HepG2 (cell line): Measurements from ENCODE around the gene TFF1. TPM values are rescaled to one million over a fixed set of nuclear protein-coding genes. Genes with fewer than 3 reads are reported as not detected.

Source experiments
- ATAC-seq: fragments of 200-7000 bp; cut with Tn5 transposase; 3 replicates; pipeline ENCODE4 v1.9.1; 2020; ENCODE audit warnings: mild to moderate bottlenecking, moderate library complexity
- BruUV-seq: library from RNA; stranded (reverse); fragments of 400-500 nt; replicated peaks from 2 replicates; lab custom pipeline; 2021; lab: Mats Ljungman, UMichigan
- CTCF ChIA-PET: fragments of 300-600 bp; formaldehyde crosslinking; extraction: SDS; loops from one replicate; lab custom pipeline; 2021; ENCODE audit warnings: low total read pairs, inconsistent platforms, low intra/inter-chr PET ratio; lab: Yijun Ruan, JAX
- POLR2A ChIA-PET: fragments of 350-600 bp; sonication (Branson Sonifier 250); formaldehyde crosslinking; loops from one replicate; lab custom pipeline; 2020; ENCODE audit warnings: antibody characterized with exemption, inconsistent platforms; lab: Yijun Ruan, JAX
- DNase-seq: peaks from one replicate; pipeline ENCODE4 v3.0.0-alpha.2; 2015; ENCODE audit warnings: low spot score
- FAIRE-seq: peaks from 3 replicates; lab custom pipeline; 2011; peaks lifted over from hg19 to GRCh38; lab: Jason Lieb, UNC
- H2AFZ ChIP-seq: one replicate; pipeline ENCODE4 v1.6.1; 2011; ENCODE audit warnings: low read length, inconsistent platforms
- H3K27ac ChIP-seq: fragments of 300-600 bp; 3 replicates; pipeline ENCODE4 v1.8.0; 2011; ENCODE audit warnings: mixed run types, mild to moderate bottlenecking, mixed read lengths, low read length, inconsistent platforms; ENCODE audit not compliant: insufficient read depth; ENCODE audit errors: extremely low read length
- H3K27me3 ChIP-seq, 2 experiments: fragments of 200-600 bp in 1 of 2; 2 replicates in 1 of 2; 3 replicates in 1 of 2; pipeline versions ENCODE4 v1.6.0 to v1.8.0; 2011; ENCODE audit warnings: low read length in 2 of 2, mild to moderate bottlenecking in 2 of 2, moderate library complexity in 2 of 2, inconsistent platforms in 1 of 2; ENCODE audit not compliant: insufficient read depth in 2 of 2, control insufficient read depth in 1 of 2
- H3K36me3 ChIP-seq, 2 experiments: fragments of 200-600 bp in 1 of 2; replicated peaks in 1 of 2; 2 replicates in 1 of 2; 3 replicates in 1 of 2; pipeline versions ENCODE4 v1.5.1 to v1.8.0; 2011; ENCODE audit warnings: low read length in 2 of 2, inconsistent platforms in 1 of 2; ENCODE audit not compliant: insufficient read depth in 2 of 2, control insufficient read depth in 1 of 2
- H3K4me1 ChIP-seq: 2 replicates; pipeline ENCODE4 v1.5.1; 2012; ENCODE audit warnings: low read length, inconsistent platforms; ENCODE audit not compliant: insufficient read depth
- H3K4me2 ChIP-seq: 2 replicates; pipeline ENCODE4 v1.6.0; 2011; ENCODE audit warnings: low read depth, low read length, inconsistent platforms
- H3K4me3 ChIP-seq, 3 experiments: fragments of 200-600 bp in 1 of 3; sonication (generic), shearing (Covaris generic) in 1 of 3; replicated peaks in 1 of 3; 2 replicates each; pipeline ENCODE4 v1.5.1; 2011 to 2016; ENCODE audit warnings: low read length in 3 of 3, inconsistent platforms in 2 of 3, low read depth in 2 of 3, mild to moderate bottlenecking in 2 of 3, control low read depth in 1 of 3, mixed read lengths in 1 of 3; ENCODE audit not compliant: insufficient read depth in 1 of 3
- H3K79me2 ChIP-seq: one replicate; pipeline ENCODE4 v1.6.1; 2011; ENCODE audit warnings: low read length, inconsistent platforms; ENCODE audit not compliant: insufficient read depth
- H3K9ac ChIP-seq: 2 replicates; pipeline ENCODE4 v1.6.0; 2011; ENCODE audit warnings: mild to moderate bottlenecking, low read depth, low read length, inconsistent platforms; ENCODE audit not compliant: insufficient read depth
- H3K9me3 ChIP-seq: 2 replicates; pipeline ENCODE4 v1.5.1; 2012; ENCODE audit warnings: mild to moderate bottlenecking, low read length
- H4K20me1 ChIP-seq: 2 replicates; pipeline ENCODE4 v1.6.0; 2011; ENCODE audit warnings: inconsistent platforms, mild to moderate bottlenecking, low read length, moderate library complexity; ENCODE audit not compliant: insufficient read depth
- CHD2 ChIP-seq: IDR thresholded peaks from 2 replicates; pipeline ENCODE4 v1.6.1; 2011; ENCODE audit warnings: low read depth, low read length, improper control_type of control experiment
- IRF2 ChIP-seq: IDR thresholded peaks from 2 replicates; pipeline ENCODE4 v1.6.1; 2018; ENCODE audit warnings: missing genetic modification reagents, missing compliant biosample characterization
- KLF9 ChIP-seq: IDR thresholded peaks from 2 replicates; pipeline ENCODE4 v1.6.1; 2016; ENCODE audit warnings: low read depth
- MAFG ChIP-seq: sonication (generic); formaldehyde crosslinking; IDR thresholded peaks from 2 replicates; pipeline ENCODE4 v1.5.1; 2020; ENCODE audit warnings: mild to moderate bottlenecking, missing genetic modification reagents
- NAIF1 ChIP-seq: sonication (generic); formaldehyde crosslinking; IDR thresholded peaks from 2 replicates; pipeline ENCODE4 v1.5.0; 2020; ENCODE audit warnings: mild to moderate bottlenecking, missing genetic modification reagents, borderline replicate concordance
- NFE2L2 ChIP-seq: fragments of 150-350 bp; IDR thresholded peaks from 2 replicates; pipeline ENCODE4 v1.6.1; 2014; ENCODE audit warnings: low read length
- NKX3-1 ChIP-seq: sonication (generic); formaldehyde crosslinking; IDR thresholded peaks from 2 replicates; pipeline ENCODE4 v1.5.0; 2020; ENCODE audit warnings: missing genetic modification reagents
- NR2F2 ChIP-seq: IDR thresholded peaks from 2 replicates; pipeline ENCODE4 v1.6.1; 2012; ENCODE audit warnings: low read depth, inconsistent platforms, borderline replicate concordance
- REL ChIP-seq: sonication (generic); formaldehyde crosslinking; conservative IDR thresholded peaks from 2 replicates; pipeline ENCODE4 v1.8.0; 2022; ENCODE audit warnings: mild to moderate bottlenecking, missing genetic modification reagents, moderate library complexity
- SNRNP70 ChIP-seq: fragments of 200-400 bp; formaldehyde crosslinking; IDR thresholded peaks from 2 replicates; pipeline ENCODE4 v1.6.1; 2017; ENCODE audit warnings: mild to moderate bottlenecking, low read depth, low read length, moderate library complexity
- SSRP1 ChIP-seq: IDR thresholded peaks from 2 replicates; pipeline ENCODE4 v1.6.1; 2016; ENCODE audit warnings: control low read depth
- TBX2 ChIP-seq: sonication (generic); formaldehyde crosslinking; IDR thresholded peaks from 2 replicates; pipeline ENCODE4 v1.5.0; 2020; ENCODE audit warnings: missing genetic modification reagents, mild to moderate bottlenecking, borderline replicate concordance
- TSC22D2 ChIP-seq: sonication (generic); formaldehyde crosslinking; IDR thresholded peaks from 2 replicates; pipeline ENCODE4 v1.5.1; 2020; ENCODE audit warnings: missing genetic modification reagents, mild to moderate bottlenecking, borderline replicate concordance
- ZNF230 ChIP-seq: sonication (generic); formaldehyde crosslinking; IDR thresholded peaks from 2 replicates; pipeline ENCODE4 v1.4.0; 2020; ENCODE audit warnings: mild to moderate bottlenecking, missing genetic modification reagents
- ZNF296 ChIP-seq: sonication (generic); formaldehyde crosslinking; conservative IDR thresholded peaks from 2 replicates; pipeline ENCODE4 v1.5.0; 2020; ENCODE audit warnings: mild to moderate bottlenecking, missing genetic modification reagents
- ZNF431 ChIP-seq: sonication (generic); formaldehyde crosslinking; IDR thresholded peaks from 2 replicates; pipeline ENCODE4 v1.9.0; 2022; ENCODE audit warnings: missing genetic modification reagents, low read depth, mild to moderate bottlenecking, borderline replicate concordance
- ZNF652 ChIP-seq: IDR thresholded peaks from 2 replicates; pipeline ENCODE4 v1.6.1; 2016; ENCODE audit warnings: low read depth, borderline replicate concordance
- WGBS: methylation state at CpG from one replicate; pipeline ENCODE4 v1.1.6; 2017; ENCODE audit warnings: low lambda C conversion rate; 5-methylcytosine and 5-hydroxymethylcytosine counted together
- in situ Hi-C: cut with HindIII; loops from 2 replicates; pipeline ENCODE4 v1.10.0; 2017; ENCODE audit warnings: low pct_unique_long_range_greater_than_20kb; ENCODE audit not compliant: extremely low pct_ligation_motif_present
- intact Hi-C: fragments of 100-400 bp; cut with micrococcal nuclease; formaldehyde crosslinking; loops from one replicate; pipeline ENCODE4 v1.10.0; 2022; ENCODE audit not compliant: unreplicated experiment
- polyA plus RNA-seq, 8 experiments: library from polyadenylated mRNA; depleted of rRNA in 3 of 8; stranded (reverse) in 7 of 8; unstranded in 1 of 8; fragments of >200 nt; fragmentation: Illumina TruSeq in 4 of 8; extraction: Trizol in 4 of 8; gene quantifications; 2 replicates each; pipeline versions ENCODE4 v1.2.1 to v1.2.3, GENCODE V29; 2011 to 2016; ENCODE audit warnings: low read depth in 4 of 8, missing spikeins in 1 of 8, mixed read lengths in 1 of 8; ENCODE audit not compliant: insufficient read depth in 1 of 8
- total RNA-seq, 5 experiments: library from RNA; depleted of rRNA; stranded (reverse); fragments of >200 nt; fragmentation: Illumina TruSeq; extraction: Trizol; gene quantifications; 2 replicates each; pipeline ENCODE4 v1.2.3, GENCODE V29; 2016; ENCODE audit warnings: low read depth in 1 of 5
- TF ChIP-seq, protein P1 (sequence below): sonication (generic); formaldehyde crosslinking; IDR thresholded peaks from 2 replicates; pipeline ENCODE4 v1.5.0; 2020; ENCODE audit warnings: mild to moderate bottlenecking, missing genetic modification reagents, moderate library complexity
- TF ChIP-seq, protein P2 (sequence below): sonication (generic); formaldehyde crosslinking; IDR thresholded peaks from 2 replicates; pipeline ENCODE4 v1.5.0; 2020; ENCODE audit warnings: mild to moderate bottlenecking, low read depth, missing genetic modification reagents, borderline replicate concordance
- TF ChIP-seq, protein P3 (sequence below): sonication (generic); formaldehyde crosslinking; IDR thresholded peaks from 2 replicates; pipeline ENCODE4 v1.5.0; 2020; ENCODE audit warnings: mild to moderate bottlenecking, missing genetic modification reagents, borderline replicate concordance

The TFF1 gene
- total and polyA plus RNA-seq, 2 of the 13 experiments (the other 11 are each of a cell fraction or from before 2014, with no cell fraction given), result 0.24 to 19.4 TPM

GRCh38 chr21:42340187-42341050 is 25.9 kb downstream of the TFF1 start:
- no peak for TF ChIP-seq SNRNP70
- no peak for TF ChIP-seq ZNF431 (CRISPR knock-in tag)
- TF ChIP-seq REL (CRISPR knock-in tag), result no peak
- no peak for TF ChIP-seq MAFG (CRISPR knock-in tag)
- TF ChIP-seq KLF9 (CRISPR knock-in tag), result no peak
- TF ChIP-seq, protein P1, sequence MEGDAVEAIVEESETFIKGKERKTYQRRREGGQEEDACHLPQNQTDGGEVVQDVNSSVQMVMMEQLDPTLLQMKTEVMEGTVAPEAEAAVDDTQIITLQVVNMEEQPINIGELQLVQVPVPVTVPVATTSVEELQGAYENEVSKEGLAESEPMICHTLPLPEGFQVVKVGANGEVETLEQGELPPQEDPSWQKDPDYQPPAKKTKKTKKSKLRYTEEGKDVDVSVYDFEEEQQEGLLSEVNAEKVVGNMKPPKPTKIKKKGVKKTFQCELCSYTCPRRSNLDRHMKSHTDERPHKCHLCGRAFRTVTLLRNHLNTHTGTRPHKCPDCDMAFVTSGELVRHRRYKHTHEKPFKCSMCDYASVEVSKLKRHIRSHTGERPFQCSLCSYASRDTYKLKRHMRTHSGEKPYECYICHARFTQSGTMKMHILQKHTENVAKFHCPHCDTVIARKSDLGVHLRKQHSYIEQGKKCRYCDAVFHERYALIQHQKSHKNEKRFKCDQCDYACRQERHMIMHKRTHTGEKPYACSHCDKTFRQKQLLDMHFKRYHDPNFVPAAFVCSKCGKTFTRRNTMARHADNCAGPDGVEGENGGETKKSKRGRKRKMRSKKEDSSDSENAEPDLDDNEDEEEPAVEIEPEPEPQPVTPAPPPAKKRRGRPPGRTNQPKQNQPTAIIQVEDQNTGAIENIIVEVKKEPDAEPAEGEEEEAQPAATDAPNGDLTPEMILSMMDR (CRISPR knock-in tag), result no peak
- no peak for TF ChIP-seq ZNF652 (CRISPR knock-in tag)
- no peak for TF ChIP-seq IRF2
- TF ChIP-seq NKX3-1, result no peak
- TF ChIP-seq TSC22D2 (CRISPR knock-in tag), result no peak
- TF ChIP-seq, protein P2, sequence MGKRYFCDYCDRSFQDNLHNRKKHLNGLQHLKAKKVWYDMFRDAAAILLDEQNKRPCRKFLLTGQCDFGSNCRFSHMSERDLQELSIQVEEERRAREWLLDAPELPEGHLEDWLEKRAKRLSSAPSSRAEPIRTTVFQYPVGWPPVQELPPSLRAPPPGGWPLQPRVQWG (CRISPR knock-in tag), result no peak
- TF ChIP-seq SSRP1, result no peak
- no peak for TF ChIP-seq TBX2 (CRISPR knock-in tag)
- no peak for TF ChIP-seq ZNF296
- TF ChIP-seq NAIF1 (CRISPR knock-in tag), result no peak
- TF ChIP-seq, protein P3, sequence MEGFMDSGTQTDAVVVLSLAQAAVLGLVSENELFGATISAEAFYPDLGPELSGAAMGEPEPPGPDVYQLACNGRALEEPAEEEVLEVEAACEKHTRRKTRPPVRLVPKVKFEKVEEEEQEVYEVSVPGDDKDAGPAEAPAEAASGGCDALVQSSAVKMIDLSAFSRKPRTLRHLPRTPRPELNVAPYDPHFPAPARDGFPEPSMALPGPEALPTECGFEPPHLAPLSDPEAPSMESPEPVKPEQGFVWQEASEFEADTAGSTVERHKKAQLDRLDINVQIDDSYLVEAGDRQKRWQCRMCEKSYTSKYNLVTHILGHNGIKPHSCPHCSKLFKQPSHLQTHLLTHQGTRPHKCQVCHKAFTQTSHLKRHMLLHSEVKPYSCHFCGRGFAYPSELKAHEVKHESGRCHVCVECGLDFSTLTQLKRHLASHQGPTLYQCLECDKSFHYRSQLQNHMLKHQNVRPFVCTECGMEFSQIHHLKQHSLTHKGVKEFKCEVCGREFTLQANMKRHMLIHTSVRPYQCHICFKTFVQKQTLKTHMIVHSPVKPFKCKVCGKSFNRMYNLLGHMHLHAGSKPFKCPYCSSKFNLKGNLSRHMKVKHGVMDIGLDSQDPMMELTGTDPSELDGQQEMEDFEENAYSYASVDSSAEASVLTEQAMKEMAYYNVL (CRISPR knock-in tag), result no peak
- no peak for TF ChIP-seq CHD2
- no peak for TF ChIP-seq NFE2L2
- TF ChIP-seq ZNF230 (CRISPR knock-in tag), result no peak
- no peak for TF ChIP-seq NR2F2
- TF ChIP-seq, all 625 proteins: peak for 0
- H3K27me3 ChIP-seq, result peaks cover 0 to 6% of the 10 kb centered on the region in 2 experiments; a peak in 2 of 5 replicates
- no TSS peak for BruUV-seq
- no peak for ATAC-seq
- no peaks in the 10 kb centered on the region for H3K9me3 ChIP-seq
- no peaks in the 10 kb centered on the region for H4K20me1 ChIP-seq
- in situ Hi-C loops, result no loop called here
- FAIRE-seq, result no peak
- WGBS, result 47% methylated on average over 16 of the region's 24 CpGs
- no peak overlapping the region for H3K4me3 ChIP-seq
- ChIA-PET CTCF (no interaction called here), POLR2A (no interaction called here)
- H3K4me1 ChIP-seq, result peaks cover 21% of the 10 kb centered on the region
- H3K36me3 ChIP-seq, result no peaks in the 10 kb centered on the region
- no peak overlapping the region for H3K4me2 ChIP-seq
- H3K27ac ChIP-seq, result no peak overlapping the region
- intact Hi-C loops, result no loop called here
- H2AFZ ChIP-seq, result no peak overlapping the region
- no peaks in the 10 kb centered on the region for H3K79me2 ChIP-seq
- H3K9ac ChIP-seq, result no peak overlapping the region
- no peak for DNase-seq
